ENCODE results near the gene IQCH.

The IQCH gene

GRCh38 chr15:67545864-67546263 lies 291.3 kb downstream of the IQCH start:
- DNase-seq = no peak

GRCh38 chr15:67547064-67547463 lies 292.5 kb downstream of the IQCH start:
- DNase-seq = no peak

GRCh38 chr15:67547836-67548235 lies 293.2 kb downstream of the IQCH start:
- no peak for DNase-seq

- DNase-seq = no peak
These were observed 293.8 kb downstream of the IQCH start for GRCh38 chr15:67548236-67548852.

GRCh38 chr15:67548862-67549651 lies 294.5 kb downstream of the IQCH start:
- no peak for DNase-seq

GRCh38 chr15:67549736-67550135 lies 295.1 kb downstream of the IQCH start:
- no peak for DNase-seq

GRCh38 chr15:67550522-67550921 lies 295.9 kb downstream of the IQCH start:
- no peak for DNase-seq

- no peak for DNase-seq
These were observed 296.7 kb downstream of the IQCH start for GRCh38 chr15:67551207-67551743.

Data from CD4-positive, alpha-beta T cell treated with Interleukin-17A for 4 hours (primary cell).